GM12801 (cell line): ENCODE measurements around the gene NHS.

Experiments used
- TF ChIP-seq, protein P1 (sequence below): IDR thresholded peaks from one replicate; pipeline ENCODE4 v1.5.1; 2011; ENCODE audit warnings: control low read depth; ENCODE audit not compliant: insufficient read length; ENCODE audit errors: extremely low read depth

The NHS gene

DNA sequence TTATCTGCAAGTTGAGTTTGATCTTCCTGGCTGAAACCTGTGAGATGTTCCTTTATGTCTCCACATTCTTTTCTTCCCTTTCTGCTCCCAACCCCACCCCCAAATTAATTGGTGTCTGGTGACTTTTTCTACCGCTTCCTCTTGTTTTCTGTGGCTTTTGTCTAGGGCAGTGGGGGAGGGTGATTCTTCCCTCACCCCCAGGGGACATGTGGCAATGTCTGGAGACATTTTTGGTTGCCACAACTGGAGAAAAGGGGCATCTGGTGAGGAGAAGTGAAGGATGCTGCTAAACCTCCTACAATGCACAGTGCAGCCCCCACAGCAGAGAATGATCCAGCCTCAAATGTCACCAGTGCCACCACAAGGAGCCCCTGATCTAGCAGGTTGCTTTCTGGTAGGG is 152.9 kb downstream of the NHS start:
- TF ChIP-seq, protein P1, sequence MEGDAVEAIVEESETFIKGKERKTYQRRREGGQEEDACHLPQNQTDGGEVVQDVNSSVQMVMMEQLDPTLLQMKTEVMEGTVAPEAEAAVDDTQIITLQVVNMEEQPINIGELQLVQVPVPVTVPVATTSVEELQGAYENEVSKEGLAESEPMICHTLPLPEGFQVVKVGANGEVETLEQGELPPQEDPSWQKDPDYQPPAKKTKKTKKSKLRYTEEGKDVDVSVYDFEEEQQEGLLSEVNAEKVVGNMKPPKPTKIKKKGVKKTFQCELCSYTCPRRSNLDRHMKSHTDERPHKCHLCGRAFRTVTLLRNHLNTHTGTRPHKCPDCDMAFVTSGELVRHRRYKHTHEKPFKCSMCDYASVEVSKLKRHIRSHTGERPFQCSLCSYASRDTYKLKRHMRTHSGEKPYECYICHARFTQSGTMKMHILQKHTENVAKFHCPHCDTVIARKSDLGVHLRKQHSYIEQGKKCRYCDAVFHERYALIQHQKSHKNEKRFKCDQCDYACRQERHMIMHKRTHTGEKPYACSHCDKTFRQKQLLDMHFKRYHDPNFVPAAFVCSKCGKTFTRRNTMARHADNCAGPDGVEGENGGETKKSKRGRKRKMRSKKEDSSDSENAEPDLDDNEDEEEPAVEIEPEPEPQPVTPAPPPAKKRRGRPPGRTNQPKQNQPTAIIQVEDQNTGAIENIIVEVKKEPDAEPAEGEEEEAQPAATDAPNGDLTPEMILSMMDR = no peak

DNA sequence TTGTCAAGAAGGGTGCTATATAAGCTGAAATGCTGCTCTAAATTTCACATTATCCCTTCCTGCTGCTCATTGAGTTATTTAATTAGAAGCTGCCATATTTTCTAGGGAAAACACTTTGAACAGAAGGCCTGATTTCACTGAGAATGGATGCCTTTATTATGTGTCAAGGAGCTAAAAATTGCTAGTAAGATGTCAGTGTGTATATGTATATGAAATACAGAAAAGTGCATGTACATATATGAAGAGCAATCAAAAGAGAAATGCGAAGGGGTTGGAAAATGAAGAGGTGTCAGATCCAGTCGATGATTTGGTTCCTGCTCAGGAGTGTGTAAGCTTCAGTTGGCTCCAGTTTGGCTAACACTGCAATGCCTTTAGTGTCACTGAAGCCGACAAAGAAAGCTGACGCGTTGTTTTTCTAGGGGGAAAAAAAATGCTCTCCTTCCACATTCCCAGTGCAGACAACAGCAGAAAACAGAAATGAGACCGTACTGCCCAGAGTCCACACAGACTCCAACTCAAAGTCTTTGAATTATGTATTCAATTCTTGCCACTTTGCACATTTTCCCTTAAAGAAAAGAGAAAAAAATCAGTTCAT is 154.2 kb downstream of the NHS start:
- TF ChIP-seq, protein P1 = no peak

DNA sequence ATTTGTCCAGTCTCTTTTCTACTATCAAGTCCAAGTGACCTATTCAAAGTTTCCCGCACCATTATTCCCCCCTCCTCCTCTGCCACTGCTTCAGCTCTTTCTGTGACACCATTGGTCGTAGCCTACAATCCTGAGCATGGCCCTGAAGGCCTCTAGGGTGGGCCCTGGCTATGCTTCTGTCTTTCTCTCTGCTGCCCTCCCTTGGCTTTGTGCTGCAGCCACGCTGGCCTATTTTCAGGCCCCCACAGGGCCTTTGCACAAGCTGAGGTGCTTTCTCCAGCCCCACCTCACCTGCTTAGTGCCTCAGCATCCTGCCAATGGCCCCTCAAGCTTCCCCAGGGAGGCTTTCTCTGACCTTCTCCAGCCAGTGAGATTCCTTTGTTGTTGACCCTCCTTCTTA is 156.5 kb downstream of the NHS start:
- TF ChIP-seq, protein P1 = no peak

DNA sequence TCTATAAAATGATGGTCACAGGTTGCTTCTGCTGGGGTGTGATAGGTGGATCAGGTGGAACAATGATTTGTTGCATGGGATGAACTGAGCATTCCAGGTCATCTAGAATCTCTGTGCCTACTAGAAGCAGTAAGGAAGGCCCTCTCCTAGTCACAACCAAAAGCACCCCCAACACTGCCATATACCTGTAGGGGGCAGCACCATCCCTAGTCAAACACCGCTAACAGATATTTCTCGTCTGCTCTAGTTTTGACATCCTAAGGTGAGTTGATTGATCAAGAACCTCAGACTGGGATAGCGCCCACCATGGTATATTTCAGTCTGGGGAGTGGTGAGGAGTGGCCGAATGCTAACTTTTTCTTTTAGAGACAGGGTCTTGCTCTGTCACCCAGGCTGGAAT is 160.2 kb downstream of the NHS start:
- TF ChIP-seq, protein P1 = no peak

DNA sequence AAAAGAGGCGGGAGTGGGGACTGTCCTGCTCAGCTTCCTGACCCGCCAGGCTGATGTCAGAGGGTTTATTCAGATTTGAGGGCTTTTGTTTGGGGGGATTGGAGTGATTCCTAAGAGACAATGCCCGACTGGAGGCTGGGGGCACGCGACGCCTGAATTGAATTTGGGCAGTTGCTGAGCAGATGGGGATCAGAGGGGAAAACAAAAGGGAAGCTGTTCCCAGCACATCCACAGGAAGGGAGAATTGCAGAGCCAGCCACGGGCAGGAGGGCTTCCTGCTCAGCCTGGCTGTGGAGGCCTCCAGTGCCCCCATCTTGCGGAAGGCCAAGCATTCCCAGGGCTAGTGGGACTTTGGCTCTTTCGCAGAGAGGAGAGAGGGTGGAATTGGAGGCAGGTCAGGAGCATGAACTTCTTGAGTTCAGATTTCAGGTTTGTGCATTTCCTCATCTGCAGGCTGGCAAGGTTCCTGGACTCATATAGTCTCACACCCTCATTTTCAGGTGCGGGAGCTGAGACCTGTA is 162.8 kb downstream of the NHS start:
- TF ChIP-seq, protein P1 = no peak

DNA sequence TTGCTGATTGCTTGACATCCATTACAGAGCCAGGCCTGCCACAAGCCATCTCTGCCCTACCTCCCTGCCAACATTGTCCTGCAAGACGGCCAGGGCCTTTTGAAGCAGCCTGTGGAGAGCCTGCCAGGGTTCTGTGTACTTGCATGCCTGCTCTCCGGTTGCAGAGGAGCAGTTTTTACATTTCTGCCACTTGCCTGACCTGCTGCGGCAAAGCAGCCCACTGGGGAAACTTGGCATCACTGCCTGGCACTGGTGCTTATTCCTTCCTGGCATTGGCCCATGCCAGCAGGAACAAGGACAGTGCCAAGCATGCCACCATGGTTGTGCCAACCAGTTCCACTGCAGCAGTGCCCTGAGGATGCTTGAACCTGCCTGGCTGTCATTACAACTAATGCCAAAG is 167.1 kb downstream of the NHS start:
- TF ChIP-seq, protein P1 = no peak

DNA sequence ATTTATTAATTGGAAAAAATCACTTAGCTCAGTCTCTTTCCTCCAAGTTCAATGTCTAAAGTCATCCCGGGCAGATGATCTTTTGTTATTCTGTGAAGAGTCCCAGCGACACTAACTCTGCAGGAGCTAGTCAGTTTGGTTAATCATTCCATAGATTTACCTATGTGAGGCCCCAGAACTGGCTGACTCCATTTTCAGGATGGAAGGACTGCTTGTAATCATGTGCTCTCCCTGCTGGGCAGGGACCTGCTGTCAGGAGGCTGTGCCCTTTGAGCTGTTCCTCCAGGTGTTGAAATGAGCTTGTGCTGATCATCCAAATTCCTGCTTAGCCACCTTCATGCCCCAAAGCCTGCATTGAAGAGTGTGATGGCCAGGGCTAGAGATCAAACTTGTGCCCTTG is 169.8 kb downstream of the NHS start:
- TF ChIP-seq, protein P1 = no peak
